GM19239 (cell line): ENCODE results near the gene CD200R1.
"Not testable (repeated sequence)": the region's sequence is repeated elsewhere in the genome, so short reads cannot be mapped to it uniquely, and the experiment has no call there.

Experiments used
- DNase-seq: peaks from one replicate; pipeline ENCODE4 v3.0.0; 2011; ENCODE audit warnings: low spot score; ENCODE audit not compliant: insufficient read length
- FAIRE-seq: peaks from 2 replicates; lab custom pipeline; 2011; peaks lifted over from hg19 to GRCh38; lab: Jason Lieb, UNC

CD200R1 gene

DNA sequence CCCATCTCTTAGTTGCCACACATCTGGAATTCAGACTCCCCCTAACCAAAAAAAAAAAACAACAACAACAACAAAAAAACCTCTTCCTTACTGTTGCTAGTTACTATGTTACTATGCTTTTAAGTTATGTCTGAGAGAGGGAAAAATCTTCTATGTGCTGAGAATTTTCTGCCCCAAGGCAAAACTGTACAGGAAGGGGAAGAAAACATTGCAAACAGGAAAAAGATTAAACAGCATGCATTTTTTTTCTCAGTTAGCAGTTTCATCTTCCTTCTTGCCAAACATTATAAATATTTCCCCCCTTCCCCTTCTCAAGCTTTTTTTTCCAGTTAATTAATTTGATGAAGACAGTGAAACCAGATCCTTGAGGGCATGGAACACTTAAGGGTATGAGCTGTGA, 1.1 kb upstream of the CD200R1 start:
- FAIRE-seq (peak; percentile 53), DNase-seq (no peak)

DNA sequence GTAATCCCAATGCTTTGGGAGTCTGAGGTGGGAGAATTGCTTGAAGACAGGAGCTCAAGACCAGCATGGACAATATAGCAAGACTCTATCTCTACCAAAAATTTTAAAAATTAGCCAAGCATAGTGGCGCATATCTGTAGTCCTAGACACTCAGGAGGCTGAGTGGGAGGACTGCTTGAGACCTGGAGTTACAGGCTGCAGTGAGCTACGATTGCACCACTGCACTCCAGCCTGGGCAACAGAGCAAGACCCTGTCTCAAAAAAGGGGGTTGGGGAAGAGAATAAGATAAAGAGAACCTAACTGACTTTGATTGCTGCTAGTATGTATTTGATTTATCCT, 755 bp downstream of the CD200R1 start:
- no peak for DNase-seq
- no peak for FAIRE-seq

DNA sequence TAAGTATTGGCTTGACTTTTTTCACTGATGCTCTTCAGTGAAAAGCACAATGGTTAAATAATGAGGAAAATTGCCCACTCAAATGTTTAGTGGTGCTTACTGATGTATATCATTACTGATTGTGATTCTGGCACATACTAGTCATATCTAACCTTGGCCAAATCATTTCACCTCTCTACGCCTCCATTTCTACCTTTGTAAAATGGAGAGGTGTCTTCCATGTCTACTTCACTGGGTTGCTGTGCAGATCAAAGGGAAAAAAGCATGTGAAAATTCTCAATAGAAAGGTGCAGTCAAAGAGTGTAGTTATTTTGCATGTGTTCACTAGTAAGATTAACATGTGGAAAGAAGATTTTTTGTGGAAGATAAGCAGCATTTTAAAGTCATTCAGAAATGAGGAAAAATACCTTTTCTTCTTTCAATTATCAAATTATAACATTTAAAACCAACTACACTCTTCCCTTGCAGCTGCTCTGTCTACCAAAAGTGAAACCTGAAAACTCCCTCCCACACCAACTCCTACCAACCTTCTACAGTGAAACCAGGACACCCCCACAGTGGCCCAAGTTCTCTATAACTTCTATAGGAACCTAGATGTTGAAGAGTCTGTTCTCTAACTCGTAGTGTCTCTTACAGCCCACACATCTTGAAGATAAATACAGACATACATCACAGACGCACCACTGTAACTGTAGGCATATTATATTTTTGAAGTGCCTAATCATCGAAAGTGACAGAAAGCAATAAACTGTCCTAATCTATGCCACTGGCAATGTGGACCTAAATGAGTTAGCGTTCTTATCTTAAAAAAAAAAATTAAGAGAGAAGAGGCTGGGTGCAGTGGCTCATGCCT, 1.4 kb downstream of the CD200R1 start:
- FAIRE-seq = peak; percentile 97
- no peak for DNase-seq

GRCh38 chr3:112972158-112972557, 2.7 kb downstream of the CD200R1 start:
- FAIRE-seq (peak; percentile 48), DNase-seq (no peak)

GRCh38 chr3:112967828-112968227, 7.1 kb downstream of the CD200R1 start:
- DNase-seq (no peak), FAIRE-seq (peak; percentile 11)

DNA sequence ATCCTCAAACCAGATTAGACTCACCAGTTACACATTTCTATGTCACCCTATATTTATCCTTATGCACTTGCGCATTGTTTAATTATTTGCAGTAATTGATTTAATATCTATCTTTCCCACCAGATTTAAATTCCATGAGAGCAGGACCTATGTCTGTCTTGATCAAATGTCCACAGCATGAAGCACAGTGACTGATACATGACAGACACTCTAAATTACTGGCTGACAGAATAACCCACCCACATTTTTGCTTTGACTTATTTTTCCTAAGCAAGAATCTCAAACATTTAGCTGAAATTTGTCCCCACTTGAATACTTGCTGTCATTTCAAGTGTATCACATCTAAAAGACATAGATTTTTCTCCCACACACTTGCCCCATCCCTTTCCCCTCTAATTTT, 7.5 kb downstream of the CD200R1 start:
- DNase-seq = no peak
- no peak for FAIRE-seq

DNA sequence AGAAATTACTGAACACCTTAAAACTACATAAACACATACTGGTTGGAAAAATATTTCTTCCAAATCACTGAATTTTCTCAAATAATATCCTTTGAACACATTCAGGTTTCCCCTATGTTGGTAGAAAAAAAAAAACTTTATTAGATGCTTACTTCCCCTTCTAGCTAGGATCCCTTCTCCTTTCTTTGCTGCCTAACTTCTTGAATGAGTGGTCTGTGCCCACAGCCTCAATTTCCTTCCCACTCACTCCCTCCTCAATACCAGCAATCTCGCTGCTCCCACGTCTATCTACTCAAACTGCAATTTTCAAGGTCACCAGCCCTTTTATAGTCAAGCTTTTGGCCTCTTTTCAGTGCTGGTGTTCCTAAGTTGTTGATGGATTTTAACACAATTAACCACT, 8.3 kb downstream of the CD200R1 start:
- no peak for DNase-seq
- FAIRE-seq = no peak

DNA sequence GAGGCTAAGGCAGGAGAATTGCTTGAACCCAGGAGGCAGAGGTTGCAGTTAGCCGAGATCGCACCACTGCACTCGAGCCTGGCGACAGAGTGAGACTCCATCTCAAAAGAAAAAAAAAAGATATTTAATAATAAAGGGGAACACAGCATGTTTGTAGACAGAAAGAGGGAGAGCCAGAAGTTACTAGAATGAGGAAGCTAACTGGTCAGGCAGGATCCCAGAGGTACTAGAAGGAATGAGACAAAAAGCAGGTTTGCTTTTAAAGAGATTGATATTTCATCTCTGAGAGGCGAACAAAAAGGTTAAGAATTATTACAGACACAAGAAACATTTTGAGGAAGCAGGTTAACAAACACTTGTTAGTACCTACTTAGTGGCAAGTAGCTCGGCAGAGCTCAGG, 9.2 kb downstream of the CD200R1 start:
- FAIRE-seq (no peak), DNase-seq (no peak)

GRCh38 chr3:112963683-112964082, 11.2 kb downstream of the CD200R1 start:
- no peak for FAIRE-seq
- DNase-seq = no peak

- DNase-seq = no peak
- FAIRE-seq = peak; percentile 78
These were observed 15.9 kb downstream of the CD200R1 start for GRCh38 chr3:112958811-112959560.

DNA sequence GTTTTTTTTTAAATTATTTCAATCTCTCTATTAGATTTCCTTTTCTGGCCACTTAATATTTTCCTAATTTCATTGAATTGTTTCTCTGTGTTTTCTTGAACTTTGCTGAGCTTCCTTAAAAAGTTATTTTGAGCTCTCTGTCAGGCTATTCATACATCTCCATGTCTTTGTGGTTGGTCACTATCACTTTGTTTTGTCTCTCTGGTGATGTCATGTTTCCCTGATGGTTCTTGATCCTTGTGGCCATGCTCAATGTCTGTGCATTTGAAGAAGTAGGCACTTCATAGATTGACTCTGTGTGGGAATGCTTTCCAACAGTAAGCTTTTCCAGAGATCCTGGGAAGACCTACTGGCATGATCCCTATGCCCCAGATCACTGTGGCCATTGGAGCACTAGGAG, 18.6 kb downstream of the CD200R1 start:
- FAIRE-seq (no peak), DNase-seq (no peak)

- DNase-seq (no peak), FAIRE-seq (no peak)
These were observed 26.5 kb downstream of the CD200R1 start for GRCh38 chr3:112948346-112948838.

DNA sequence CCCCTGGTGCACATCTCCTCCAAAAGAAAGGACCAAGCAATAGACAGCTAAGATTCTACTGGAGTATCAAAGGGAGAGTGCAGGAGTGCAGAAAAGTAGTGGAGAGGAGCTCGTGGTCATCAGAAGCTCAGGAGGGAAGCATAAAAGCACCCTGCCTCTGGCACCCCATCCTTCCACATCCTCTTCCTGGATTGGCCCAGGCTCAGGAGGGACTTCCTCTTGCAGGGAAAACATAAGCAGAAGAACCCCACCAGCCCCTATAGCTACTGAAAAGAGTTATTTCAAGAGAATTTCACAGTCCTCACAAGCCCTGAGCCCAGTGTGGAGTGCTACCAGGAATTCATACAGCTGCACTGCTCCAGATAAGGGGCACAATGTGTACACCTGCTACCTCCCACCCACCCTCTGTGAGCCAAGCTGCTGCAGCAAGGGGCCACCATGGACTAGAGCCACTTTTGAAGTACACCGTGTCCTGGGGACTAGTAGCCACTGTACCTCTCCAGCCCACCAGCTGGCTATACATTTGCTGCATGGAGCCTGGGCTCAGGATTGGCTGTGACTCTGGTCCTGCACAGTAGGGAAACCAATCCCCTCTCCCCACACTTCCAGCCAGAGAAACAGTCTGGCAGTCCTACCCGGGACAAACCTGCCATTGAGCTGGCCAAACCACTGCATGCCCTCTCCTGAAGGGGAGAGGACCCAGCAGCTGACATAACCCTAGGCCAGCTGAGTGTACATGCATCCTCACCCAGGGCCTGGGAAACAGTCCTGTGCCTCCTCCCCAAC, 43.0 kb downstream of the CD200R1 start:
- DNase-seq (no peak), FAIRE-seq (no peak)

- DNase-seq (no peak), FAIRE-seq (peak; percentile 48)
These were observed 44.1 kb downstream of the CD200R1 start for GRCh38 chr3:112930771-112931170.

GRCh38 chr3:112925969-112926368, 48.9 kb downstream of the CD200R1 start:
- DNase-seq (no peak), FAIRE-seq (peak; percentile 44)

- no peak for DNase-seq
- peak; percentile 79 for FAIRE-seq
These were observed 49.3 kb downstream of the CD200R1 start for GRCh38 chr3:112925560-112925959.

- DNase-seq, FAIRE-seq: not testable (repeated sequence)
These were observed 55.4 kb downstream of the CD200R1 start for GRCh38 chr3:112919541-112919940.

- peak; percentile 93 for FAIRE-seq
- DNase-seq = no peak
These were observed 66.7 kb downstream of the CD200R1 start for GRCh38 chr3:112908252-112908651.

DNA sequence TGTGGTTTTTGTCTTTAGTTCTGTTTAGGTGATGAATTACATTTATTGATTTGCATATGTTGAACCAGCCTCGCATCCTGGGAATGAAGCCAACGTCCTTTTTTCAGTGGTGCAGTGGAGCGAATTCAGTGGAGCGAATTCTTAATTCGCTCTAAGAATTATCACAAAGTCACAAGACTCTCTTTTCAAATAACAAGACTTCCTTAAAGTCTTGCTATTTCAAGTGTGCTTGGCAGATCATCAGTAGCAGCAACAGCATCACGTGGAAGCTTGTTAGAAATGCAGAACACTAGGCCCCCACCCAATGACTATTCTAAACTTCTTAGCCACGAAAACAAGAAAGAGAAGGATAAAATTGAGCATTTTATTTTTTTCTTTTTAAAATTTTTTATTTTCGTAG, 70.1 kb downstream of the CD200R1 start:
- DNase-seq = no peak
- FAIRE-seq = no peak

- DNase-seq (no peak), FAIRE-seq (no peak)
These were observed 74.8 kb downstream of the CD200R1 start for GRCh38 chr3:112900113-112900512.

DNA sequence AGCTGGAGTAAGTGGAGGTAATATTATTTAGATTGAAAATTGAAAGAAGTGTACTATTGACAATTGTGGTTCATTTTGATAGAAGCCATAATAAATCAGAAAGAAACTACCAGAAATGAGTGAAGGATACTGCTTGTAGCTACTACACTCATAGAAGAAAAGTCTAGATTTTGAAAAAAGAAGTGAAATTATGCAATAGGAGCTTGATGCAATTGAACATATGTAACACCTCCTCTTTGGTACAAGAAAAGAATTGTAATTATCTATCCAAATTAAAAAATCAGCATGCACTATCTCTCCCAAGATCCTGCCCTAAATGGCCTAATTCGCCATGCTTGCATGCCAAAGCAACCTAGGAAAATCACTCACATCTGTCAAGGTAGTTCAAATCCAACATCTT, 77.1 kb downstream of the CD200R1 start:
- no peak for DNase-seq
- FAIRE-seq = no peak
